ENCODE data around the gene MGLL.

DNA sequence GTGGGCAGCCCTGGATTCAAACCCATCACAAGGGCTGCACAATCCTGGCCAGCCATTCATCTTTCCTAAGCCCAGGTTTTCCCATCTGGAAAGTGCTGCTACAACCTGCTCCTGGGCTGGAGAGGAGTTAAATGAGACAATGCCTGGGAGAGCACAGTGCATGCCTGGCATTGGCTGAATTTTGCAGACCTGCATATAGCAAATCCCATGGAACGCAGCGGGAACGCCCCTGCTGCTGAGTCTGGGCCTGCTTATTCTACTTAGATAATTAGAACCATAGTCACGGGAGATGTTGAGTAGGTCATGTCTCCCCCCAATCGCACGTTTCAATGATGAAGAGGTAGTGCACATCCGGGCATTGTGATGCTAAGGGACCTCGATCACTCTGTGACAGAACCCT lies 102.9 kb downstream of the MGLL start:
- TF ChIP-seq POLR2A (IDR thresholded peaks at IDR 0.05; ENCODE audit: borderline replicate concordance, extremely low read depth, insufficient read depth, insufficient read length) (no peak), POLR2AphosphoS5 (IDR thresholded peaks at IDR 0.05; ENCODE audit: low read depth, low read length) (no peak), EZH2 (IDR thresholded peaks at IDR 0.05) (no peak), TCF7L2 (IDR thresholded peaks at IDR 0.05; ENCODE audit: borderline replicate concordance, extremely low read depth, insufficient read depth, insufficient read length) (no peak), JUND (IDR thresholded peaks at IDR 0.05) (no peak), ZNF274 (IDR thresholded peaks at IDR 0.05; ENCODE audit: low read depth, low read length) (no peak), SP1 (IDR thresholded peaks at IDR 0.05; ENCODE audit: low read depth) (no peak), CBX3 (IDR thresholded peaks at IDR 0.05; ENCODE audit: low read depth) (no peak), RAD21 (IDR thresholded peaks at IDR 0.05; ENCODE audit: low read depth) (no peak)
- TF ChIP-seq, protein P1, sequence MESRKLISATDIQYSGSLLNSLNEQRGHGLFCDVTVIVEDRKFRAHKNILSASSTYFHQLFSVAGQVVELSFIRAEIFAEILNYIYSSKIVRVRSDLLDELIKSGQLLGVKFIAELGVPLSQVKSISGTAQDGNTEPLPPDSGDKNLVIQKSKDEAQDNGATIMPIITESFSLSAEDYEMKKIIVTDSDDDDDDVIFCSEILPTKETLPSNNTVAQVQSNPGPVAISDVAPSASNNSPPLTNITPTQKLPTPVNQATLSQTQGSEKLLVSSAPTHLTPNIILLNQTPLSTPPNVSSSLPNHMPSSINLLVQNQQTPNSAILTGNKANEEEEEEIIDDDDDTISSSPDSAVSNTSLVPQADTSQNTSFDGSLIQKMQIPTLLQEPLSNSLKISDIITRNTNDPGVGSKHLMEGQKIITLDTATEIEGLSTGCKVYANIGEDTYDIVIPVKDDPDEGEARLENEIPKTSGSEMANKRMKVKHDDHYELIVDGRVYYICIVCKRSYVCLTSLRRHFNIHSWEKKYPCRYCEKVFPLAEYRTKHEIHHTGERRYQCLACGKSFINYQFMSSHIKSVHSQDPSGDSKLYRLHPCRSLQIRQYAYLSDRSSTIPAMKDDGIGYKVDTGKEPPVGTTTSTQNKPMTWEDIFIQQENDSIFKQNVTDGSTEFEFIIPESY (IDR thresholded peaks at IDR 0.05; ENCODE audit: extremely low read depth, insufficient replicate concordance, low read length): no peak
- TF ChIP-seq, protein P2, sequence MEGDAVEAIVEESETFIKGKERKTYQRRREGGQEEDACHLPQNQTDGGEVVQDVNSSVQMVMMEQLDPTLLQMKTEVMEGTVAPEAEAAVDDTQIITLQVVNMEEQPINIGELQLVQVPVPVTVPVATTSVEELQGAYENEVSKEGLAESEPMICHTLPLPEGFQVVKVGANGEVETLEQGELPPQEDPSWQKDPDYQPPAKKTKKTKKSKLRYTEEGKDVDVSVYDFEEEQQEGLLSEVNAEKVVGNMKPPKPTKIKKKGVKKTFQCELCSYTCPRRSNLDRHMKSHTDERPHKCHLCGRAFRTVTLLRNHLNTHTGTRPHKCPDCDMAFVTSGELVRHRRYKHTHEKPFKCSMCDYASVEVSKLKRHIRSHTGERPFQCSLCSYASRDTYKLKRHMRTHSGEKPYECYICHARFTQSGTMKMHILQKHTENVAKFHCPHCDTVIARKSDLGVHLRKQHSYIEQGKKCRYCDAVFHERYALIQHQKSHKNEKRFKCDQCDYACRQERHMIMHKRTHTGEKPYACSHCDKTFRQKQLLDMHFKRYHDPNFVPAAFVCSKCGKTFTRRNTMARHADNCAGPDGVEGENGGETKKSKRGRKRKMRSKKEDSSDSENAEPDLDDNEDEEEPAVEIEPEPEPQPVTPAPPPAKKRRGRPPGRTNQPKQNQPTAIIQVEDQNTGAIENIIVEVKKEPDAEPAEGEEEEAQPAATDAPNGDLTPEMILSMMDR (IDR thresholded peaks at IDR 0.05 in 2 of 3, conservative IDR thresholded peaks at IDR 0.05 in 1 of 3; ENCODE audit: borderline replicate concordance in 1 of 3, insufficient read depth in 1 of 3, low read depth in 2 of 3, low read length in 2 of 3): no peak
- TF ChIP-seq, protein P3, sequence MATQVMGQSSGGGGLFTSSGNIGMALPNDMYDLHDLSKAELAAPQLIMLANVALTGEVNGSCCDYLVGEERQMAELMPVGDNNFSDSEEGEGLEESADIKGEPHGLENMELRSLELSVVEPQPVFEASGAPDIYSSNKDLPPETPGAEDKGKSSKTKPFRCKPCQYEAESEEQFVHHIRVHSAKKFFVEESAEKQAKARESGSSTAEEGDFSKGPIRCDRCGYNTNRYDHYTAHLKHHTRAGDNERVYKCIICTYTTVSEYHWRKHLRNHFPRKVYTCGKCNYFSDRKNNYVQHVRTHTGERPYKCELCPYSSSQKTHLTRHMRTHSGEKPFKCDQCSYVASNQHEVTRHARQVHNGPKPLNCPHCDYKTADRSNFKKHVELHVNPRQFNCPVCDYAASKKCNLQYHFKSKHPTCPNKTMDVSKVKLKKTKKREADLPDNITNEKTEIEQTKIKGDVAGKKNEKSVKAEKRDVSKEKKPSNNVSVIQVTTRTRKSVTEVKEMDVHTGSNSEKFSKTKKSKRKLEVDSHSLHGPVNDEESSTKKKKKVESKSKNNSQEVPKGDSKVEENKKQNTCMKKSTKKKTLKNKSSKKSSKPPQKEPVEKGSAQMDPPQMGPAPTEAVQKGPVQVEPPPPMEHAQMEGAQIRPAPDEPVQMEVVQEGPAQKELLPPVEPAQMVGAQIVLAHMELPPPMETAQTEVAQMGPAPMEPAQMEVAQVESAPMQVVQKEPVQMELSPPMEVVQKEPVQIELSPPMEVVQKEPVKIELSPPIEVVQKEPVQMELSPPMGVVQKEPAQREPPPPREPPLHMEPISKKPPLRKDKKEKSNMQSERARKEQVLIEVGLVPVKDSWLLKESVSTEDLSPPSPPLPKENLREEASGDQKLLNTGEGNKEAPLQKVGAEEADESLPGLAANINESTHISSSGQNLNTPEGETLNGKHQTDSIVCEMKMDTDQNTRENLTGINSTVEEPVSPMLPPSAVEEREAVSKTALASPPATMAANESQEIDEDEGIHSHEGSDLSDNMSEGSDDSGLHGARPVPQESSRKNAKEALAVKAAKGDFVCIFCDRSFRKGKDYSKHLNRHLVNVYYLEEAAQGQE (IDR thresholded peaks at IDR 0.05; ENCODE audit: low read depth): no peak
